GM21737 (cell line): ENCODE results near the gene KAZN.

ENCODE experiments used
- ATAC-seq: cut with Tn5 transposase; IDR thresholded peaks from one replicate; pipeline ENCODE4 v1.9.1; 2021; ENCODE audit warnings: mild to moderate bottlenecking, moderate library complexity; ENCODE audit not compliant: unreplicated experiment

The KAZN gene

GRCh38 chr1:15141935-15142539 lies 543.6 kb downstream of the KAZN start:
- ATAC-seq = no peak

- ATAC-seq = no peak
Observed at GRCh38 chr1:15145327-15145726, 546.8 kb downstream of the KAZN start.

GRCh38 chr1:15146142-15146680 lies 547.7 kb downstream of the KAZN start:
- no peak for ATAC-seq

GRCh38 chr1:15146971-15147376 lies 548.5 kb downstream of the KAZN start:
- ATAC-seq = no peak

GRCh38 chr1:15148004-15148403 lies 549.5 kb downstream of the KAZN start:
- no peak for ATAC-seq

GRCh38 chr1:15148475-15148874 lies 550.0 kb downstream of the KAZN start:
- no peak for ATAC-seq

DNA sequence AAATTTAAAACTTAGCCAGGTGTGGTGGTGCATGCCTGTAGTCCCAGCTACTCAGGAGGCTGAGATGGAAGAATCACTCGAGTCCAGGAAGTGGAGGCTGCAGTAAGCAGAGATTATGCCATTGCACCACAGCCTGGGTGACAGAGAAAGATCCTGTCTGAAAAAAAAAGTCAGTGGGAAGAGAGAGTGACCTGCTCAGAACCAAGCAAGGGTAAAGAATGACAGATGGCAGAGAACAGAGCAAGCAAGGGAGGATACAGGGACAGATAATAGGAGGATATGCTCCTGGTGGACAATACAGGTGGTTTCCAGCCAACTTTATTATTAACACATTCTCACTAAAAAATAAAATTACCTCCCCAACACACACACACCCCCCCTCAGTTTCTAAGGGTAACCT lies 550.5 kb downstream of the KAZN start:
- no peak for ATAC-seq

GRCh38 chr1:15150376-15150775 lies 551.9 kb downstream of the KAZN start:
- ATAC-seq = no peak

DNA sequence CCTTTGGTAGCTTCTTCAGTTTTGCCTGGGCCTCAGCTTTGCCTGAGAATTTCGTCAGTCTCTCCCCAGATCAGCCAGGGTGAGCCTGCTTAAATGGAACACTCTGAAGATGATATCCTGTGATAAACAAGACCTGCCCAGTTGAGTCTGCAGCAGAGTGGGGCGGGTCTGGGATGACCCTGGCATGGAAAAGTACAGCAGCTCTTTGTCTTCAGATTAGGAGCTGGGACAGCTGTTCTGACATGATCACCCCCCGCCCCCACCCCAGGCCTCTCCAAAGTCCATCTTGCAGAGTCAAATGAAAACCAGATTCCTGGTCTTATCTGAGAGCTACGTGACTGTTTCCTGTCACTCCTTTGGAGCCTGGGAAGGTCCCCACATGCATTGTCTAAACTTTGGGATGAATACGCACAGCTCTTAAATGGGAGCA lies 552.9 kb downstream of the KAZN start:
- no peak for ATAC-seq

DNA sequence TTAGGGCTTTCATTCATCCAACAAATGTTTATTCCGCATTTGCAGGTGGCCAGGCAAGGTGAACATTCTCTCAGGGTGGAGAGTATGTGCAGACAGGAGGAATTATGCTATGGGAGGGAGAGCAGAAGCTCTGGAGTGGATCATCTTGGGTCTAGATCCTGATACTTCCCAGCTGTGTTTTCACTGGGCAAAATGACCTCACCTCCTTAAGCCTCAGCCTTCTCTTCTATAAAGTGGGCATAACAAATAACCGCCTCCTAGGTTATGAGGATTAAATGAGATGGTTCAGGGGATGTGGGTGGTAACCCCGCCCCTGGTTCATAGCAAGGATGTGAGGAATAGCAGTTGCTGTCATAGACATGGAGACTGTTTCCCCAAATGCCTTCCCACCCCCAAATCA lies 553.4 kb downstream of the KAZN start:
- ATAC-seq = no peak

- no peak for ATAC-seq
Observed at GRCh38 chr1:15152318-15153183, 554.1 kb downstream of the KAZN start.

DNA sequence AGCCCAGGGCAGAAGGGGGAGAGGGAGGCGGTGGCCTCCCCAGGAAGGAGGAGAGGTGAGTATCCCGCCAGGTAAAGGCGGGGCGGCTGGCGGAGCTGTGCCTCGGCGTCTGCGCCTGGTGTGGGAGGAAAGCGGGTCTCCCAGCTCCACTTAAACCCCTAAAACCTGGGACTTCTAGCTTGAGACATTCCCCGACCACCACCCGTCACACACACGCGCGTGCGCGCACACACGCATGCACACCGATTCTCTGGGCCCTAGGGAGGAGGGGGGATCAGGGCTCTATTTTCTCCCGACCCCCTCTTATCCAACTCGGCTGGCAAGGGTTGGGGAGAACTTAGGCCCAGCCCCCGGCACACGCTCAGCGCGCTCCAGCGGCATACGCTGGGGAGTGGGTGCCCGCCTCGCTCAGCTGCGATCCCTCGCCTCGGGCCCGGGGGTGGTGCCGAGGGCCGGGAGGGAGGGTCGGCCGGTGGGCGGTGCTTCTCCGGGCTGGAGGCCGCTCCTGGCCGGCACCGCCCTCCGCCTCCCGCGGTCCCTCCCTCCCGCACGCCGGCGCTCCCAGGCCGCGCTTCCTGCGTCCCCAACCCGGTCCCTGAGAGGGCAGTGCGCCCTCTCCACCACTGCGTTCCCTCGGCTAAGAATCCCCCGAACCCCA lies 554.8 kb downstream of the KAZN start, which contains the start of gene TMEM51:
Gene TMEM51, plus strand, starts transcription at position 564 of the 658 bp plus-strand sequence. CDS start 61,341 bp downstream, outside the sequence.
- no peak for ATAC-seq

DNA sequence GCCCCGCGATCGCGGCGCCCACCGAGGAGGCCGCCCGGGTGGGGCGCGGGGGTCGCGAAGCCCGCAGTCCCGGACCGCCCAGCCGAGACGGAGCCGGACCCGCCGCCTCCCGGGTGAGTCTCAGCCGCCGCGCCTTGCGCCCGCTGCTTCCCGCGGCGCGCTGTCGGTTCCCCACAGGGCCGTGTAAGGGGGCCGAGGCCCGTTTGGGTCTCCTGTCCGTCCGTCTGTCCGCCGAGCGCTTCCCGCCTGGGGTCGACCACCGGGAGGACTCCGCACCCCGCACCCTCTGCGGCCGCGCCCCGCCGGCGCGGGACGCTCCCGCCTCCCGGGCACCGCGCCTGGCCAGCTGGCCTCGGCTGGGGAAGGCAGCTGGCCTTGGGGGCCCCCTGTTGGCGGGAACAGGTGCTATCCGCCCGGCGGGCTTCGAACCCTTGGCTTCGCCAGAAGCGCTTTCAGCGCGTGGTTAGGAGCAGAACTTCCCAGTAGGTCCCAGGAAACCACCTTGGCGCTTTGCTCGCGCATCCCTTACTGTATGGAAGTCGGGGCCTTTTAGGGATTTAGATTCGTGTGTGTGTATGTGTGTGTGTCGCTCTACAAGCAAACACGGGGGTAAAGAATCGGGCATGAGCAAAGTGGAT lies 555.5 kb downstream of the KAZN start:
- no peak for ATAC-seq

GRCh38 chr1:15154480-15155036 lies 556.1 kb downstream of the KAZN start:
- ATAC-seq = no peak

GRCh38 chr1:15155191-15155590 lies 556.7 kb downstream of the KAZN start:
- ATAC-seq = no peak

- no peak for ATAC-seq
Observed at GRCh38 chr1:15155888-15156741, 557.6 kb downstream of the KAZN start.

GRCh38 chr1:15156807-15157380 lies 558.4 kb downstream of the KAZN start:
- no peak for ATAC-seq

DNA sequence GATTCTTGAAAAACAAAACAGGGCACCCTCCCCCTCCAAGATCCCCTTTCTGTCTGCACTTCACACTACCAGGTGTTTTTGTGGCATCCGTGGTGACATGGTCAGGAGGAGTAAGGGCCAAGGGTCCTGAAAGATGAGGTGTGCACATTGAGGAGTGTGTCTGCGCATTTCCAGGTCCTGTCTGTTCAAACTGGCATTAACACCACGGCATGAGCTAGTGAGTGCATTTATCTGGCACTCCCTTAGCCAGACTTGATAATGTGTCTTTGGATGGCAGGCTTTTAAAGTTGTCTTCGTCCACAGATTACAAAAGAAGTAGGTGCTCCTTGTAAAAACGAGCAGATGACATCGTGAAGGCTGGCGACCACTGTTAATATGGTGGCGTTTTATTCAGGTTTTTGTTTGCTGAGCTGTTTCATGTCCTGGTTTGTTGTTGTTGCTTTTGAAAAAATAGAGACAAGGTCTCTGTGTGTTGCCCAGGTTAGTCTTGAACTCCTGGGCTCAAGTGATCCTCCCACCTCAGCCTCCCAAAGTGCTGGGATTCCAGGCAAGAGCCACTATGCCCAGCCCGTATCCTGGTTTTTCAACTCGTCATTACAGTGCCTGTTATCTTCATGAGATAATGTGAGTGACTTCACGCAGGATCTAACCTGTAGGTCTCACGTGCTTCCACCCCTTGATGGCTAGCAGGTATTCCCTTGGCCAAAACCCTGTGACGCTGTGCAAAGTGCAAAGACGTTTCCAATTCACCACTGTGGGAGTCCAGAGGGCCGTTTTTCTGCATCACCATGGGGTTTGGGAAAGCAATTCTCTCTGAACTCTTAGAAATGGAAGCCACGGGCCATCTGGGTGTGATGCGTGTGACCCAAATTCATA lies 559.3 kb downstream of the KAZN start:
- no peak for ATAC-seq
